ENCODE measurements around the gene ANTKMT. TPM values are rescaled to one million over a fixed set of nuclear protein-coding genes. Genes with fewer than 3 reads are reported as not detected.

Gene ANTKMT
- total RNA-seq, 2 donors from 2014 or later: 36.9 to 40.6 TPM

- Mint-ChIP-seq H3K9me3 (no peaks in the 10 kb centered on the region), H3K4me1 (no peaks in the 10 kb centered on the region), H3K4me3 (no peak overlapping the region), H3K27ac (no peak overlapping the region), H3K27me3 (ENCODE audit: insufficient read depth) (peaks cover 65% of the 10 kb centered on the region), H3K36me3 (ENCODE audit: low read depth) (no peaks in the 10 kb centered on the region)
- no peak overlapping the region for H3K27ac ChIP-seq (ENCODE audit: low read depth, low read length)
- H3K9ac ChIP-seq (ENCODE audit: extremely low read depth, low read length, poor library complexity, severe bottlenecking): no peak overlapping the region
- peaks cover 5% of the 10 kb centered on the region for H3K4me1 ChIP-seq (ENCODE audit: control insufficient read depth, insufficient read depth, low read length)
- TF ChIP-seq CTCF (conservative IDR thresholded peaks at IDR 0.05): no peak
- H3K27me3 ChIP-seq (ENCODE audit: control insufficient read depth, insufficient read depth, low read length, poor library complexity, severe bottlenecking): peaks cover 66% of the 10 kb centered on the region
- no peaks in the 10 kb centered on the region for H3K9me3 ChIP-seq (ENCODE audit: control insufficient read depth, low read length)
- 86 to 87% methylated on average over 4 to 7 of the region's 10 CpGs for WGBS, 2 experiments (ENCODE audit: insufficient coverage in 1 of 2, insufficient read length in 1 of 2)
- H3K36me3 ChIP-seq (ENCODE audit: control insufficient read depth, insufficient read depth, low read length): no peaks in the 10 kb centered on the region
- H3K4me3 ChIP-seq (ENCODE audit: low read length): no peak overlapping the region
- no peak for DNase-seq
Measured at GRCh38 chr16:692356-693108, 28.4 kb upstream of the ANTKMT start.

GRCh38 chr16:693364-693763 is 27.6 kb upstream of the ANTKMT start:
- no peaks in the 10 kb centered on the region for H3K4me1 Mint-ChIP-seq
- peaks cover 73% of the 10 kb centered on the region for H3K27me3 Mint-ChIP-seq (ENCODE audit: insufficient read depth)
- no peak for TF ChIP-seq CTCF (conservative IDR thresholded peaks at IDR 0.05)
- no peaks in the 10 kb centered on the region for H3K9me3 Mint-ChIP-seq
- 41 to 49% methylated on average over 12 to 22 of the region's 22 CpGs for WGBS, 2 experiments (ENCODE audit: insufficient coverage in 1 of 2, insufficient read length in 1 of 2)
- no peak overlapping the region for H3K27ac Mint-ChIP-seq
- Histone ChIP-seq H3K4me3 (ENCODE audit: low read length) (no peak overlapping the region), H3K36me3 (ENCODE audit: control insufficient read depth, insufficient read depth, low read length) (no peaks in the 10 kb centered on the region), H3K4me1 (ENCODE audit: control insufficient read depth, insufficient read depth, low read length) (peaks cover 5% of the 10 kb centered on the region), H3K27me3 (ENCODE audit: control insufficient read depth, insufficient read depth, low read length, poor library complexity, severe bottlenecking) (peaks cover 75% of the 10 kb centered on the region), H3K27ac (ENCODE audit: low read depth, low read length) (no peak overlapping the region), H3K9me3 (ENCODE audit: control insufficient read depth, low read length) (no peaks in the 10 kb centered on the region), H3K9ac (ENCODE audit: extremely low read depth, low read length, poor library complexity, severe bottlenecking) (no peak overlapping the region)
- H3K4me3 Mint-ChIP-seq: peak overlapping the region; percentile 25
- no peaks in the 10 kb centered on the region for H3K36me3 Mint-ChIP-seq (ENCODE audit: low read depth)
- no peak for DNase-seq

- H3K27me3 ChIP-seq (ENCODE audit: control insufficient read depth, insufficient read depth, low read length, poor library complexity, severe bottlenecking): peaks cover 79% of the 10 kb centered on the region
- 6 to 9% methylated on average over 4 to 37 of the region's 37 CpGs for WGBS, 2 experiments (ENCODE audit: insufficient coverage in 1 of 2, insufficient read length in 1 of 2)
- no peak overlapping the region for H3K4me3 ChIP-seq (ENCODE audit: low read length)
- H3K9me3 ChIP-seq (ENCODE audit: control insufficient read depth, low read length): no peaks in the 10 kb centered on the region
- H3K36me3 Mint-ChIP-seq (ENCODE audit: low read depth): no peaks in the 10 kb centered on the region
- no peaks in the 10 kb centered on the region for H3K36me3 ChIP-seq (ENCODE audit: control insufficient read depth, insufficient read depth, low read length)
- H3K4me3 Mint-ChIP-seq: peak overlapping the region; percentile 43
- H3K4me1 Mint-ChIP-seq: no peaks in the 10 kb centered on the region
- H3K27me3 Mint-ChIP-seq (ENCODE audit: insufficient read depth): peaks cover 78% of the 10 kb centered on the region
- peaks cover 5% of the 10 kb centered on the region for H3K4me1 ChIP-seq (ENCODE audit: control insufficient read depth, insufficient read depth, low read length)
- H3K9ac ChIP-seq (ENCODE audit: extremely low read depth, low read length, poor library complexity, severe bottlenecking): no peak overlapping the region
- no peak for DNase-seq
- H3K27ac Mint-ChIP-seq: no peak overlapping the region
- no peak for TF ChIP-seq CTCF (conservative IDR thresholded peaks at IDR 0.05)
- H3K27ac ChIP-seq (ENCODE audit: low read depth, low read length): no peak overlapping the region
- no peaks in the 10 kb centered on the region for H3K9me3 Mint-ChIP-seq
Measured at GRCh38 chr16:693766-694165, 27.2 kb upstream of the ANTKMT start.
